MM.1S (cell line): ENCODE measurements around the gene LAMTOR5.
"Not testable (repeated sequence)": the region's sequence is repeated elsewhere in the genome, so short reads cannot be mapped to it uniquely, and the experiment has no call there.

Source experiments
- DNase-seq: peaks from one replicate; pipeline ENCODE4 v3.0.0-alpha.2; 2015
- H2AFZ ChIP-seq: fragments of 300-600 bp; sonication (generic); 2 replicates; pipeline ENCODE4 v1.6.0; 2016; ENCODE audit warnings: antibody characterized with exemption, low read length
- H3F3A ChIP-seq: fragments of 300-600 bp; sonication (generic); 2 replicates; pipeline ENCODE4 v1.6.1; 2016; ENCODE audit warnings: mild to moderate bottlenecking, antibody characterized with exemption, low read length, moderate library complexity, mixed read lengths; ENCODE audit not compliant: insufficient read depth
- H3K27ac ChIP-seq: fragments of 300-600 bp; sonication (generic); 2 replicates; pipeline ENCODE4 v1.5.1; 2016; ENCODE audit warnings: mild to moderate bottlenecking, low read length
- H3K27me3 ChIP-seq: fragments of 300-600 bp; sonication (generic); replicated peaks from 2 replicates; pipeline ENCODE4 v1.6.0; 2016; ENCODE audit warnings: low read length; ENCODE audit not compliant: insufficient read depth
- H3K36me3 ChIP-seq: fragments of 300-600 bp; sonication (generic); replicated peaks from 2 replicates; pipeline ENCODE4 v1.6.1; 2016; ENCODE audit warnings: mild to moderate bottlenecking, low read length, mixed read lengths; ENCODE audit not compliant: insufficient read depth
- H3K4me1 ChIP-seq: fragments of 300-600 bp; sonication (generic); 2 replicates; pipeline ENCODE4 v1.6.1; 2016; ENCODE audit warnings: low read length, mixed read lengths
- H3K4me2 ChIP-seq: fragments of 300-600 bp; sonication (generic); 2 replicates; pipeline ENCODE4 v1.6.0; 2016; ENCODE audit warnings: low read depth, low read length
- H3K4me3 ChIP-seq: fragments of 300-600 bp; sonication (generic); 2 replicates; pipeline ENCODE4 v1.5.1; 2016; ENCODE audit warnings: low read length, mixed read lengths
- H3K79me2 ChIP-seq: fragments of 300-600 bp; sonication (generic); 2 replicates; pipeline ENCODE4 v1.6.1; 2016; ENCODE audit warnings: mixed run types, low read length, mixed read lengths
- H3K9ac ChIP-seq: fragments of 300-600 bp; sonication (generic); 2 replicates; pipeline ENCODE4 v1.6.1; 2016; ENCODE audit warnings: low read length, mixed read lengths
- H3K9me2 ChIP-seq: fragments of 300-600 bp; sonication (generic); replicated peaks from 2 replicates; pipeline ENCODE4 v1.6.1; 2016; ENCODE audit warnings: mild to moderate bottlenecking, low read length, mixed read lengths; ENCODE audit not compliant: insufficient read depth
- H3K9me3 ChIP-seq: fragments of 300-600 bp; sonication (generic); replicated peaks from 2 replicates; pipeline ENCODE4 v1.6.1; 2016; ENCODE audit warnings: mild to moderate bottlenecking, low read length, mixed read lengths; ENCODE audit not compliant: insufficient read depth
- H4K20me1 ChIP-seq: fragments of 300-600 bp; sonication (generic); 2 replicates; pipeline ENCODE4 v1.6.1; 2016; ENCODE audit warnings: mild to moderate bottlenecking, low read length, moderate library complexity, mixed read lengths; ENCODE audit not compliant: insufficient read depth
- EZH2 ChIP-seq: fragments of 300-600 bp; sonication (generic); optimal IDR thresholded peaks from 2 replicates; pipeline ENCODE3; 2017; ENCODE audit warnings: low read depth, mild to moderate bottlenecking, antibody characterized with exemption, low read length, mixed read lengths
- EZH2phosphoT487 ChIP-seq: fragments of 300-600 bp; sonication (generic); IDR thresholded peaks from 2 replicates; pipeline ENCODE4 v1.6.1; 2018; ENCODE audit warnings: antibody characterized with exemption, low read length
- TF ChIP-seq, protein P1 (sequence below): fragments of 300-600 bp; sonication (generic); IDR thresholded peaks from 2 replicates; pipeline ENCODE4 v1.5.1; 2016; ENCODE audit warnings: antibody characterized with exemption, low read length, mixed read lengths

The LAMTOR5 gene

DNA sequence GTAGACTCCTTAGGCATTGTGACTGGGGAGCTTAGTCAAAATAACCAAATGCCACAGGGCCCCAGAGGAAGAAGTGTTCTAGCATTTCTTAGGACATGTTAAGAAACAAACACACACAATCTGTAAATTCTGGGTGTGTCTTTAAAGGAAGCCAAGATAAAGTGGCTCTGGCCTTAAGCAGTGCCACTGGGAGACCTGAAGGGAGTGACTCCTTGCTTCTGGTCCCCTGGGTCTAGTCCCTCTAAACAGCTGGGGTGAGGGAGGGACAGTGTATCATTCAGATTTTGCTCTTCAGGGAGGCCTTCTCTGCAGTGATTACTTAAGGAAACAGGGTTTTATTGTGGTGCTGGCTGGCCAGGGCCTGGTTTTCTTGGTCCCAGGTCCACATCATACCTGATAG lies 34.4 kb upstream of the LAMTOR5 start:
- no peaks in the 10 kb centered on the region for H3K9me3 ChIP-seq
- H3K36me3 ChIP-seq, result no peaks in the 10 kb centered on the region
- DNase-seq, result no peak
- H2AFZ ChIP-seq, result no peak overlapping the region
- H3K27ac ChIP-seq, result no peak overlapping the region
- no peaks in the 10 kb centered on the region for H3K27me3 ChIP-seq
- no peaks in the 10 kb centered on the region for H3F3A ChIP-seq
- no peaks in the 10 kb centered on the region for H3K79me2 ChIP-seq
- no peak overlapping the region for H3K4me3 ChIP-seq
- no peak overlapping the region for H3K4me2 ChIP-seq
- no peak for TF ChIP-seq EZH2
- no peak for TF ChIP-seq EZH2phosphoT487
- TF ChIP-seq, protein P1, sequence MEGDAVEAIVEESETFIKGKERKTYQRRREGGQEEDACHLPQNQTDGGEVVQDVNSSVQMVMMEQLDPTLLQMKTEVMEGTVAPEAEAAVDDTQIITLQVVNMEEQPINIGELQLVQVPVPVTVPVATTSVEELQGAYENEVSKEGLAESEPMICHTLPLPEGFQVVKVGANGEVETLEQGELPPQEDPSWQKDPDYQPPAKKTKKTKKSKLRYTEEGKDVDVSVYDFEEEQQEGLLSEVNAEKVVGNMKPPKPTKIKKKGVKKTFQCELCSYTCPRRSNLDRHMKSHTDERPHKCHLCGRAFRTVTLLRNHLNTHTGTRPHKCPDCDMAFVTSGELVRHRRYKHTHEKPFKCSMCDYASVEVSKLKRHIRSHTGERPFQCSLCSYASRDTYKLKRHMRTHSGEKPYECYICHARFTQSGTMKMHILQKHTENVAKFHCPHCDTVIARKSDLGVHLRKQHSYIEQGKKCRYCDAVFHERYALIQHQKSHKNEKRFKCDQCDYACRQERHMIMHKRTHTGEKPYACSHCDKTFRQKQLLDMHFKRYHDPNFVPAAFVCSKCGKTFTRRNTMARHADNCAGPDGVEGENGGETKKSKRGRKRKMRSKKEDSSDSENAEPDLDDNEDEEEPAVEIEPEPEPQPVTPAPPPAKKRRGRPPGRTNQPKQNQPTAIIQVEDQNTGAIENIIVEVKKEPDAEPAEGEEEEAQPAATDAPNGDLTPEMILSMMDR, result no peak
- no peaks in the 10 kb centered on the region for H3K4me1 ChIP-seq
- no peak overlapping the region for H3K9ac ChIP-seq
- H4K20me1 ChIP-seq, result no peaks in the 10 kb centered on the region
- no peaks in the 10 kb centered on the region for H3K9me2 ChIP-seq

DNA sequence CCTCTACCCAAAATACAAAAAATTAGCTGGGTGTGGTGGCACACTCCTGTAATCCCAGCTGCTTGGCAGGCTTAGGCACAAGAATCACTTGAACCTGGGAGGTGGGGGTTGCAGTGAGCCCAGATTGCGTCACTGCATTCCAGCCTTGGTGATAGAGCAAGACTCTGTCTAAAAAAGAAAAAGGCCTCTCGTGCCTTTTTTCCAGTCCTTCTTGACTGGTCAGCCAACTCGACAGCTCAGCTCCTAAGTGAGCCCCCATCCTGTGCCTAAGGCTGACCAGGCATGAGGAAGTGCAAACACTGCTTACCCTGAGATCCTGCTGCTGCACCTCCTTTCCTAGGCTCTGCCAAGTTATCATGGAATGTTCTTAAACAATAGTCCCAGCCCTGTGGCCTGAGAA lies 33.4 kb upstream of the LAMTOR5 start:
- no peaks in the 10 kb centered on the region for H3K4me1 ChIP-seq
- H3K4me2 ChIP-seq, result no peak overlapping the region
- no peak overlapping the region for H3K9ac ChIP-seq
- no peaks in the 10 kb centered on the region for H3K79me2 ChIP-seq
- no peaks in the 10 kb centered on the region for H3K9me2 ChIP-seq
- H4K20me1 ChIP-seq, result no peaks in the 10 kb centered on the region
- no peak overlapping the region for H3K27ac ChIP-seq
- no peak overlapping the region for H3K4me3 ChIP-seq
- no peak for DNase-seq
- H3K27me3 ChIP-seq, result no peaks in the 10 kb centered on the region
- no peaks in the 10 kb centered on the region for H3K36me3 ChIP-seq
- no peaks in the 10 kb centered on the region for H3F3A ChIP-seq
- TF ChIP-seq EZH2, result no peak
- TF ChIP-seq EZH2phosphoT487, result no peak
- TF ChIP-seq, protein P1, result no peak
- H2AFZ ChIP-seq, result no peak overlapping the region
- H3K9me3 ChIP-seq, result no peaks in the 10 kb centered on the region

DNA sequence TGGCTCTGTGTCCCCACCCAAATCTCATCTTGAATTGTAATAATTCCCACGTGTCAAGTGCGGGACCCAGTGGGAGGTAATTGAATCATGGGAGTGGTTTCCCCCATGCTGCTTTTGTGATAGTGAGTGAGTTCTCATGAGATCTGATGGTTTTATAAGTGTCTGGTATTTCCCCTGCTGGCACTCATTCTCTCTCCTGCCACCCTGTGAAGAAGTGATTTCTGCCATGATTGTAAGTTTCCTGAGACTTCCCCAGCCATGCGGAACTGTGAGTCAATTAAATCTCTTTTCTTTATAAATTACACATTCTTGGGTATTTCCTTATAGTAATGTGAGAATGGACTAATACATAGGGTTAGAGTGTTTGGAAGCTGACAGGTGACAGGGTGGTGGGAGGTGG lies 32.4 kb upstream of the LAMTOR5 start:
- H3K9ac ChIP-seq, H3K4me2 ChIP-seq, H3K4me3 ChIP-seq, H3F3A ChIP-seq, H3K27me3 ChIP-seq, H4K20me1 ChIP-seq, H3K27ac ChIP-seq, DNase-seq, H3K9me2 ChIP-seq, H3K9me3 ChIP-seq, H3K4me1 ChIP-seq, H3K79me2 ChIP-seq, H2AFZ ChIP-seq, H3K36me3 ChIP-seq: not testable (repeated sequence)

DNA sequence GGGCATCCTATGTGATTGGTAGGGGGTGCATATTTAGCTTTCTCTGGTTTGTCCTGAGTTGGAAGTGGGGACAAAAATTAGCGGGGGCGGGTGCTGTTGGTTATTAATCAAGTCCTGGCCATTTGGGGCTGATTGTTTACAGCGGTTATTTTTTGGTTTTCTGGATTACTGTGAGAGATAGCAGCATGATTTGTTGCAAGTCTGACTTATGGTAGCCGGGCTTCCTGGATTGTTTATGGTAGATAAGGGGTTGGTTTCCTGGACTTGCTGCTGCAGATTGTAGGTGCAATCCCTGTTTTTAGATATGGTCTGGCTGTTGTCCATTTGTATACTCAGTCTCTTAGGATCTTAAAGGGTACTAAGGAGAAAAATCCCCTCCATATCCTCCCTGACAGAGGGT lies 31.4 kb upstream of the LAMTOR5 start:
- H3K27me3 ChIP-seq, result no peaks in the 10 kb centered on the region
- no peaks in the 10 kb centered on the region for H3K9me2 ChIP-seq
- no peak for TF ChIP-seq EZH2phosphoT487
- TF ChIP-seq EZH2, result no peak
- TF ChIP-seq, protein P1, result no peak
- H3K4me2 ChIP-seq, result no peak overlapping the region
- no peaks in the 10 kb centered on the region for H3K79me2 ChIP-seq
- no peak overlapping the region for H2AFZ ChIP-seq
- no peak for DNase-seq
- H3F3A ChIP-seq, result no peaks in the 10 kb centered on the region
- no peak overlapping the region for H3K4me3 ChIP-seq
- H3K9ac ChIP-seq, result no peak overlapping the region
- no peaks in the 10 kb centered on the region for H3K4me1 ChIP-seq
- H3K9me3 ChIP-seq, result no peaks in the 10 kb centered on the region
- H4K20me1 ChIP-seq, result no peaks in the 10 kb centered on the region
- H3K27ac ChIP-seq, result no peak overlapping the region
- H3K36me3 ChIP-seq, result no peaks in the 10 kb centered on the region

DNA sequence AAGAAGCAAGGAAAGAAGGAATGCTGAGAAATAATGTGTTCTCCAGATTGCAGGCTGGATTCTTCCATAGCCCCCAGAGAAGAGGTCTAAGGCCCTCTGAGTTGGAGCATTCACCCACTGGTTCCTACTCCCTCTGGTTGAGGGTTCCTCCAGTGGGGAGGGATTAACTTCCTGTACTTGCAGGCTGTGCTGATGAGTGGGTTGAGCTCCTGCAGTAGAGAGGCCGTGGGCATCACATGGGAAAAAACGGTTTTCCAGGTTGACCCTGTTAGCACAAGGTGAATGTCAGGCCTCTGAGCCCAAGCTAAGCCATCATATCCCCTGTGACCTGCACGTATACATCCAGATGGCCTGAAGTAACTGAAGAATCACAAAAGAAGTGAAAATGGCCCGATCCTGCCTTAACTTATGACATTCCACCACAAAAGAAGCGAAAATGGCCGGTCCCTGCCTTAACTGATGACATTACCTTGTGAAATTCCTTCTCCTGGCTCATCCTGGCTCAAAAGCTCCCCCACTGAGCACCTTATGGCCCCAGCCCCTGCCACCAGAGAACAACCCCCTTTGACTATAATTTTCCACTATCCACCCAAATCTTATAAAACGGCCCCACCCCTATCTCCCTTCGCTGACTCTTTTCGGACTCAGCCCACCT lies 30.3 kb upstream of the LAMTOR5 start:
- not testable (repeated sequence) for H3K9ac ChIP-seq, H4K20me1 ChIP-seq, H3K27me3 ChIP-seq, DNase-seq, H3K4me1 ChIP-seq, H3K79me2 ChIP-seq, H3K9me3 ChIP-seq, H2AFZ ChIP-seq, H3K36me3 ChIP-seq, H3F3A ChIP-seq, H3K4me3 ChIP-seq, H3K9me2 ChIP-seq, H3K4me2 ChIP-seq, H3K27ac ChIP-seq
